ENCODE measurements around the gene PTPA.
A peak's percentile ranks its signal among the peaks of the same experiment; 100 is the strongest.

The PTPA gene

GRCh38 chr9:129102791-129103594 lies 8.2 kb upstream of the PTPA start:
- peak; percentile 74 for TF ChIP-seq CTCF (IDR thresholded peaks at IDR 0.05; ENCODE audit: low read depth, low read length, missing control alignments)

GRCh38 chr9:129103595-129103965 lies 7.6 kb upstream of the PTPA start:
- H3K4me3 ChIP-seq (replicated peaks; ENCODE audit: low read depth, low read length): no peak overlapping the region
- no peak for TF ChIP-seq CTCF (IDR thresholded peaks at IDR 0.05; ENCODE audit: low read depth, low read length, missing control alignments)
- DNase-seq (ENCODE audit: extremely low read depth, low read depth): no peak

More at GRCh38 chr9:129102791-129103594, 8.2 kb upstream of the PTPA start:
- no peak overlapping the region for H3K4me3 ChIP-seq (replicated peaks; ENCODE audit: low read depth, low read length)
- DNase-seq (ENCODE audit: extremely low read depth, low read depth): no peak

- no peak overlapping the region for H3K4me3 ChIP-seq (replicated peaks; ENCODE audit: low read depth, low read length)
- TF ChIP-seq CTCF (IDR thresholded peaks at IDR 0.05; ENCODE audit: low read depth, low read length, missing control alignments): no peak
- DNase-seq (ENCODE audit: extremely low read depth, low read depth): no peak
Observed at GRCh38 chr9:129104051-129104450, 7.2 kb upstream of the PTPA start.

- DNase-seq (ENCODE audit: extremely low read depth, low read depth): no peak
- TF ChIP-seq CTCF (IDR thresholded peaks at IDR 0.05; ENCODE audit: low read depth, low read length, missing control alignments): no peak
- H3K4me3 ChIP-seq (replicated peaks; ENCODE audit: low read depth, low read length): no peak overlapping the region
Observed at GRCh38 chr9:129105857-129106694, 5.1 kb upstream of the PTPA start.

- H3K4me3 ChIP-seq (replicated peaks; ENCODE audit: low read depth, low read length): no peak overlapping the region
- DNase-seq (ENCODE audit: extremely low read depth, low read depth): no peak
- TF ChIP-seq CTCF (IDR thresholded peaks at IDR 0.05; ENCODE audit: low read depth, low read length, missing control alignments): no peak
Observed at GRCh38 chr9:129107651-129108050, 3.6 kb upstream of the PTPA start.

GRCh38 chr9:129108083-129108804 lies 3.0 kb upstream of the PTPA start:
- H3K4me3 ChIP-seq (replicated peaks; ENCODE audit: low read depth, low read length): no peak overlapping the region
- no peak for TF ChIP-seq CTCF (IDR thresholded peaks at IDR 0.05; ENCODE audit: low read depth, low read length, missing control alignments)
- no peak for DNase-seq (ENCODE audit: extremely low read depth, low read depth)

All from HFF-Myc (cell line).